HG03378 (cell line): Measurements from ENCODE around the gene C1QTNF12.
"Not testable (repeated sequence)": the region's sequence is repeated elsewhere in the genome, so short reads cannot be mapped to it uniquely, and the experiment has no call there.

Experiments used
- ATAC-seq: cut with Tn5 transposase; IDR thresholded peaks from one replicate; pipeline ENCODE4 v1.9.1; 2021; ENCODE audit warnings: mild to moderate bottlenecking, moderate library complexity; ENCODE audit not compliant: unreplicated experiment

The C1QTNF12 gene

GRCh38 chr1:1259951-1260600, 13.6 kb upstream of the C1QTNF12 start:
- no peak for ATAC-seq

GRCh38 chr1:1259540-1259939, 13.0 kb upstream of the C1QTNF12 start:
- no peak for ATAC-seq

- no peak for ATAC-seq
These were observed 12.6 kb upstream of the C1QTNF12 start for GRCh38 chr1:1259119-1259488.

GRCh38 chr1:1256956-1257871, 10.7 kb upstream of the C1QTNF12 start:
- no peak for ATAC-seq

- no peak for ATAC-seq
These were observed 9.1 kb upstream of the C1QTNF12 start for GRCh38 chr1:1255611-1256010.

- ATAC-seq, result no peak
These were observed 8.6 kb upstream of the C1QTNF12 start for GRCh38 chr1:1255078-1255477.

GRCh38 chr1:1254667-1254998, 8.1 kb upstream of the C1QTNF12 start:
- no peak for ATAC-seq

GRCh38 chr1:1253972-1254666, 7.6 kb upstream of the C1QTNF12 start:
- ATAC-seq, result no peak

- ATAC-seq, result no peak
These were observed 6.8 kb upstream of the C1QTNF12 start for GRCh38 chr1:1253314-1253713.

- peak; percentile 64 for ATAC-seq
These were observed 4.3 kb upstream of the C1QTNF12 start for GRCh38 chr1:1250786-1251284.

GRCh38 chr1:1248009-1248913, 1.7 kb upstream of the C1QTNF12 start:
- not testable (repeated sequence) for ATAC-seq

GRCh38 chr1:1247341-1247913, 905 bp upstream of the C1QTNF12 start:
- no peak for ATAC-seq

- no peak for ATAC-seq
These were observed 525 bp downstream of the C1QTNF12 start for GRCh38 chr1:1245817-1246576.

- no peak for ATAC-seq
These were observed 1.2 kb downstream of the C1QTNF12 start for GRCh38 chr1:1245178-1245816.

- ATAC-seq, result no peak
These were observed 2.2 kb downstream of the C1QTNF12 start for GRCh38 chr1:1244192-1244811.

- no peak for ATAC-seq
These were observed 2.7 kb downstream of the C1QTNF12 start for GRCh38 chr1:1243807-1244191.

- no peak for ATAC-seq
These were observed 3.3 kb downstream of the C1QTNF12 start for GRCh38 chr1:1243266-1243660.

- ATAC-seq, result no peak
These were observed 3.9 kb downstream of the C1QTNF12 start for GRCh38 chr1:1242461-1243265.
